Tibial nerve (tissue), 4 donors: ENCODE results near the gene KRTAP20-4. TPM values are rescaled to one million over a fixed set of nuclear protein-coding genes. Genes with fewer than 3 reads are reported as not detected.

ENCODE experiments used
- DNase-seq, 2 donors: peaks; one replicate each; pipeline ENCODE4 v3.0.0-alpha.2; 2019; ENCODE audit warnings: low spot score in 2 of 2
- H3K27ac ChIP-seq, 4 donors: fragments of 200-600 bp; sonication (generic) in 3 of 4; one replicate each; pipeline ENCODE4 v1.5.1; 2017 to 2019; ENCODE audit warnings: mild to moderate bottlenecking in 1 of 4
- H3K27me3 ChIP-seq, 2 donors: fragments of 200-600 bp; sonication (generic) in 1 of 2; one replicate each; pipeline versions ENCODE4 v1.5.1 to v1.6.0; 2017 to 2019
- H3K36me3 ChIP-seq, 3 donors: fragments of 200-600 bp; sonication (generic); one replicate each; pipeline ENCODE4 v1.5.1; 2018 to 2019
- H3K4me1 ChIP-seq, 4 donors: fragments of 200-600 bp; sonication (generic) in 3 of 4; one replicate each; pipeline ENCODE4 v1.5.1; 2017 to 2019
- H3K4me3 ChIP-seq, 4 donors: fragments of 200-600 bp; sonication (generic) in 3 of 4; one replicate each; pipeline ENCODE4 v1.5.1; 2017 to 2019; ENCODE audit warnings: mild to moderate bottlenecking in 1 of 4, moderate library complexity in 1 of 4
- H3K9me3 ChIP-seq, 4 donors: fragments of 200-600 bp; sonication (generic) in 3 of 4; one replicate each; pipeline ENCODE4 v1.5.1; 2017 to 2019
- CTCF ChIP-seq, 5 experiments: fragments of 200-600 bp in 3 of 5; fragments of 450-650 bp in 2 of 5; sonication (generic) in 3 of 5; IDR thresholded peaks; one replicate each; pipeline ENCODE4 v1.5.1; 2016 to 2019; ENCODE audit warnings: antibody characterized with exemption in 5 of 5, mild to moderate bottlenecking in 3 of 5, moderate library complexity in 2 of 5
- EP300 ChIP-seq, 2 donors: sonication (generic); formaldehyde crosslinking; IDR thresholded peaks; one replicate each; pipeline ENCODE4 v1.6.1; 2017; ENCODE audit warnings: antibody characterized with exemption in 2 of 2, mild to moderate bottlenecking in 1 of 2
- POLR2A ChIP-seq, 2 donors: fragments of 450-650 bp; IDR thresholded peaks; one replicate each; pipeline ENCODE4 v1.6.1; 2017; ENCODE audit warnings: antibody characterized with exemption in 2 of 2, mild to moderate bottlenecking in 2 of 2, moderate library complexity in 2 of 2
- WGBS, 2 donors: methylation state at CpG; one replicate each; pipeline ENCODE4 v1.1.5; 2018; 5-methylcytosine and 5-hydroxymethylcytosine counted together
- total RNA-seq, 4 donors: library from RNA; depleted of rRNA; stranded (reverse); fragments of >200 nt; gene quantifications; one replicate each; pipeline ENCODE4 v1.1.0, GENCODE V29; 2016

KRTAP20-4 gene
- total RNA-seq, 4 donors from 2014 or later = not detected

DNA sequence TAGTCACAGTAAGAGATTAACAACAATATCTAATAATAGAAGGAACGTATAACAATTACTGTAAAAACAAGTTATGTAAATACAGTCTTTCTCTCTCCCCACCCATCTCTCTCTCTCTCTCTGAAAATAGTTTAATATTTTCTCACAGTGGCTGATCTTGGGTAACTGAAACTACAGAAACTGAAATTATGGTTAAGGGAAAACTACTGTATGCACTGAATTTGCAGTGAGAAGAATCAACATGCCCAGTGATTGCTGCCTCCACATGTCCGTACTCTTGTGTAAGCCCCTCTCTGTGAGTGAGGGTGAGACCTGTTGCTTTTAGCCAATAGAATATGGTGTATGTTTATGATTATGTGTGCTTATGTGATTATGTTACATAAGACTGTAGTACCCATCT, 8.3 kb upstream of the KRTAP20-4 start:
- Histone ChIP-seq H3K27me3 (no peaks in the 10 kb centered on the region), H3K4me3 (no peak overlapping the region), H3K27ac (no peak overlapping the region), H3K4me1 (no peaks in the 10 kb centered on the region), H3K9me3 (peaks cover 0 to 12% (median 0%) of the 10 kb centered on the region in 4 donors), H3K36me3 (no peaks in the 10 kb centered on the region)
- no peak for DNase-seq
- TF ChIP-seq EP300 (IDR thresholded peaks at IDR 0.05) = no peak
- TF ChIP-seq POLR2A (IDR thresholded peaks at IDR 0.05) = no peak
- no peak for TF ChIP-seq CTCF (IDR thresholded peaks at IDR 0.05)
- WGBS, 2 donors = 79 to 80% methylated on average over 2 of the region's 2 CpGs

DNA sequence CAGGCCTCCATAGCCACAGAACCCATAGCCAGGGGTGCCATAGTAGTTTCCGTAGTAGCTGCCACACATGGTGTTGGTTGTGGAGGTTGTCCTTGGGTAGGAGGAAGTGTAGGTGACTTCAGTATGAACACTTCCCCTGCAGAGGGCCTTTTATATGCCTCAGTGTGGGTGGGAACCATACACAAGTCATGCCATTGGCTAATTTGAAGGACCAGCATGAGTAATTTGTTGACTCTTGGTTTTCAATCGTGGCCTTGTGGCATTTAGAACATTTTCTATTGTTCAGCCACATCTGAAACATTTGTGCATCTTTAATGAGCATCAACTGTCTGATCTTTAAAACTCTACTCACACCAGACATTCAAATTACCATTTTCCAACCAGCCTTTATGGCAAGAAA, 6.6 kb upstream of the KRTAP20-4 start, which contains the start of gene KRTAP6-1:
TSS of gene KRTAP6-1 (minus strand) at position 95 of the 400 bp plus-strand sequence. CDS start at position 69, 26 bp downstream.
- peaks cover 0 to 6% (median 0%) of the 10 kb centered on the region in 4 donors for H3K9me3 ChIP-seq
- no peak for DNase-seq
- H3K4me3 ChIP-seq = no peak within 1 kb of the TSS
- H3K27ac ChIP-seq = no peak within 1 kb of the TSS
- H3K4me1 ChIP-seq = no peaks in the 10 kb centered on the region
- no peaks in the 10 kb centered on the region for H3K27me3 ChIP-seq
- H3K36me3 ChIP-seq = no peaks in the 10 kb centered on the region
- TF ChIP-seq EP300 (IDR thresholded peaks at IDR 0.05) (no peak), POLR2A (IDR thresholded peaks at IDR 0.05) (no peak), CTCF (IDR thresholded peaks at IDR 0.05) (no peak)
- WGBS, 2 donors = 53 to 59% methylated on average over 2 of the region's 2 CpGs

GRCh38 chr21:30615199-30615598, 5.2 kb upstream of the KRTAP20-4 start:
- no peak overlapping the region for H3K27ac ChIP-seq
- H3K36me3 ChIP-seq = no peaks in the 10 kb centered on the region
- no peak for TF ChIP-seq EP300 (IDR thresholded peaks at IDR 0.05)
- no peak for TF ChIP-seq POLR2A (IDR thresholded peaks at IDR 0.05)
- no peak for TF ChIP-seq CTCF (IDR thresholded peaks at IDR 0.05)
- H3K27me3 ChIP-seq = no peaks in the 10 kb centered on the region
- H3K4me3 ChIP-seq = no peak overlapping the region
- DNase-seq = no peak
- H3K4me1 ChIP-seq = no peaks in the 10 kb centered on the region
- peaks cover 0 to 6% (median 0%) of the 10 kb centered on the region in 4 donors for H3K9me3 ChIP-seq

DNA sequence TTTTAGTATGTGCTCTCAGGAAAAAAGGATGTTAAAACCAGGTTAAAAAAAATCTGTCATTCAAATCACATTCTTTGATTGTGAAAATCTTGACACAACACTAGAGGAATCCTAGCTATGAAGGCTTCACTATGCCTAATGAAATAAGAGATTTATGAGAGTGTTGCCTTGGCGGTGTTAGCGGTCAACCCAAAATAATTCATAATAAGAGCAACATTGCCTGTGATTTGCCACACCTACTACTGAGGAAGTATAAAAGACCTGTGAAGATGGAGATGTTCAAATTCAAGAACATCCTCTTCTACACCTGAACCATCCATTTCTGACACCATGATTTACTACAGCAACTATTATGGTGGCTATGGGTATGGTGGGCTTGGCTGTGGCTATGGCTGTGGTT, 4.3 kb upstream of the KRTAP20-4 start, which contains the start of gene KRTAP20-1:
TSS of gene KRTAP20-1 (plus strand) at position 301 of the 400 bp plus-strand sequence. CDS start at position 331, 30 bp downstream.
- Histone ChIP-seq H3K36me3 (no peaks in the 10 kb centered on the region), H3K27me3 (no peaks in the 10 kb centered on the region), H3K4me1 (no peaks in the 10 kb centered on the region), H3K4me3 (no peak within 1 kb of the TSS), H3K27ac (no peak within 1 kb of the TSS), H3K9me3 (peaks cover 0 to under 1% (median 0%) of the 10 kb centered on the region in 4 donors)
- WGBS, 2 donors = 88 to 92% methylated on average over 2 of the region's 2 CpGs
- DNase-seq = no peak
- no peak for TF ChIP-seq POLR2A (IDR thresholded peaks at IDR 0.05)
- TF ChIP-seq CTCF (IDR thresholded peaks at IDR 0.05) = no peak
- no peak for TF ChIP-seq EP300 (IDR thresholded peaks at IDR 0.05)

- TF ChIP-seq EP300 (IDR thresholded peaks at IDR 0.05) = no peak
- TF ChIP-seq POLR2A (IDR thresholded peaks at IDR 0.05) = no peak
- no peak for TF ChIP-seq CTCF (IDR thresholded peaks at IDR 0.05)
These were observed 347 bp upstream of the KRTAP20-4 start for GRCh38 chr21:30620080-30620479.

More at GRCh38 chr21:30620080-30620479, 347 bp upstream of the KRTAP20-4 start:
- Histone ChIP-seq H3K9me3 (peaks cover 0 to 3% (median 0%) of the 10 kb centered on the region in 4 donors), H3K36me3 (no peaks in the 10 kb centered on the region), H3K27ac (no peak overlapping the region), H3K27me3 (no peaks in the 10 kb centered on the region), H3K4me3 (no peak overlapping the region), H3K4me1 (no peaks in the 10 kb centered on the region)
- no peak for DNase-seq
